Effector memory CD4-positive, alpha-beta T cell (primary cell): ENCODE results near the gene TMEM185B.
A peak's percentile ranks its signal among the peaks of the same experiment; 100 is the strongest.

Source experiments
- DNase-seq, 3 donors: peaks; one replicate each; pipeline ENCODE4 v3.0.0-alpha.2; 2020
- H3K27ac ChIP-seq: 2 replicates; pipeline ENCODE4 v1.7.0; 2013; ENCODE audit warnings: mild to moderate bottlenecking, low read length, moderate library complexity; ENCODE audit not compliant: insufficient read depth, poor library complexity, severe bottlenecking
- H3K27me3 ChIP-seq: replicated peaks from 2 replicates; pipeline ENCODE4 v1.7.0; 2013; ENCODE audit warnings: mild to moderate bottlenecking, low read length; ENCODE audit not compliant: insufficient read depth, control insufficient read depth, poor library complexity, severe bottlenecking
- H3K36me3 ChIP-seq: 2 replicates; pipeline ENCODE4 v1.7.0; 2013; ENCODE audit warnings: mild to moderate bottlenecking, low read length, moderate library complexity; ENCODE audit not compliant: control insufficient read depth, insufficient read depth
- H3K4me1 ChIP-seq: 2 replicates; pipeline ENCODE4 v1.7.0; 2013; ENCODE audit warnings: low read length, mild to moderate bottlenecking; ENCODE audit not compliant: control insufficient read depth, insufficient read depth, poor library complexity, severe bottlenecking
- H3K4me3 ChIP-seq: 2 replicates; pipeline ENCODE4 v1.7.0; 2013; ENCODE audit warnings: low read length, low read depth, mild to moderate bottlenecking; ENCODE audit not compliant: insufficient read depth, poor library complexity, severe bottlenecking
- H3K9me3 ChIP-seq: 2 replicates; pipeline ENCODE4 v1.7.0; 2013; ENCODE audit warnings: mild to moderate bottlenecking, low read length, moderate library complexity; ENCODE audit not compliant: control insufficient read depth

Gene TMEM185B

GRCh38 chr2:120192280-120192679, 30.9 kb downstream of the TMEM185B start:
- Histone ChIP-seq H3K27ac (no peak overlapping the region), H3K4me1 (no peaks in the 10 kb centered on the region), H3K36me3 (no peaks in the 10 kb centered on the region), H3K9me3 (no peaks in the 10 kb centered on the region), H3K4me3 (no peak overlapping the region), H3K27me3 (no peaks in the 10 kb centered on the region)
- DNase-seq, result no peak

- H3K36me3 ChIP-seq, result no peaks in the 10 kb centered on the region
- no peak overlapping the region for H3K4me3 ChIP-seq
- H3K9me3 ChIP-seq, result no peaks in the 10 kb centered on the region
- H3K4me1 ChIP-seq, result no peaks in the 10 kb centered on the region
- H3K27me3 ChIP-seq, result no peaks in the 10 kb centered on the region
- no peak overlapping the region for H3K27ac ChIP-seq
- DNase-seq, result no peak
Observed at GRCh38 chr2:120189189-120189588, 34.0 kb downstream of the TMEM185B start.

GRCh38 chr2:120182019-120182560, 41.1 kb downstream of the TMEM185B start:
- H3K4me1 ChIP-seq, result peaks cover 23% of the 10 kb centered on the region
- H3K4me3 ChIP-seq, result no peak overlapping the region
- no peaks in the 10 kb centered on the region for H3K36me3 ChIP-seq
- no peak overlapping the region for H3K27ac ChIP-seq
- H3K9me3 ChIP-seq, result no peaks in the 10 kb centered on the region
- H3K27me3 ChIP-seq, result no peaks in the 10 kb centered on the region
- DNase-seq, result no peak

- Histone ChIP-seq H3K27ac (no peak overlapping the region), H3K36me3 (no peaks in the 10 kb centered on the region), H3K4me3 (no peak overlapping the region), H3K4me1 (peaks cover 35% of the 10 kb centered on the region), H3K27me3 (no peaks in the 10 kb centered on the region), H3K9me3 (no peaks in the 10 kb centered on the region)
- no peak for DNase-seq
Observed at GRCh38 chr2:120180066-120180465, 43.1 kb downstream of the TMEM185B start.

- Histone ChIP-seq H3K4me3 (no peak overlapping the region), H3K36me3 (no peaks in the 10 kb centered on the region), H3K4me1 (peaks cover 37% of the 10 kb centered on the region), H3K9me3 (no peaks in the 10 kb centered on the region), H3K27me3 (no peaks in the 10 kb centered on the region), H3K27ac (no peak overlapping the region)
- DNase-seq, result no peak
Observed at GRCh38 chr2:120179396-120179795, 43.8 kb downstream of the TMEM185B start.

- Histone ChIP-seq H3K4me1 (peaks cover 37% of the 10 kb centered on the region), H3K27ac (peak overlapping the region; percentile 82), H3K9me3 (no peaks in the 10 kb centered on the region), H3K27me3 (no peaks in the 10 kb centered on the region), H3K4me3 (peak overlapping the region; percentile 58), H3K36me3 (no peaks in the 10 kb centered on the region)
- DNase-seq, result no peak
Observed at GRCh38 chr2:120177973-120178372, 45.2 kb downstream of the TMEM185B start.

GRCh38 chr2:120177001-120177621, 46.1 kb downstream of the TMEM185B start:
- peaks cover 34% of the 10 kb centered on the region for H3K4me1 ChIP-seq
- peak overlapping the region; percentile 82 for H3K27ac ChIP-seq
- H3K4me3 ChIP-seq, result peak overlapping the region; percentile 58

GRCh38 chr2:120176526-120176925, 46.7 kb downstream of the TMEM185B start:
- no peak overlapping the region for H3K4me3 ChIP-seq
- no peaks in the 10 kb centered on the region for H3K27me3 ChIP-seq
- H3K36me3 ChIP-seq, result no peaks in the 10 kb centered on the region
- peaks cover 28% of the 10 kb centered on the region for H3K4me1 ChIP-seq
- peak overlapping the region; percentile 82 for H3K27ac ChIP-seq
- H3K9me3 ChIP-seq, result no peaks in the 10 kb centered on the region
- no peak for DNase-seq

More at GRCh38 chr2:120177001-120177621, 46.1 kb downstream of the TMEM185B start:
- Histone ChIP-seq H3K36me3 (no peaks in the 10 kb centered on the region), H3K9me3 (no peaks in the 10 kb centered on the region), H3K27me3 (no peaks in the 10 kb centered on the region)
- peak; percentile 49 to 67 (median 60) for DNase-seq

- H3K27ac ChIP-seq, result no peak overlapping the region
- no peaks in the 10 kb centered on the region for H3K27me3 ChIP-seq
- peaks cover 27% of the 10 kb centered on the region for H3K4me1 ChIP-seq
- DNase-seq, result peak in 1 of 3 donors; percentile 10
- H3K36me3 ChIP-seq, result no peaks in the 10 kb centered on the region
- H3K4me3 ChIP-seq, result no peak overlapping the region
- H3K9me3 ChIP-seq, result no peaks in the 10 kb centered on the region
Observed at GRCh38 chr2:120174963-120175581, 48.1 kb downstream of the TMEM185B start.
